WTC11 (cell line): Measurements from ENCODE around the gene CTCF. TPM values are rescaled to one million over a fixed set of nuclear protein-coding genes. Genes with fewer than 3 reads are reported as not detected.

Experiments
- ATAC-seq: fragments of 200-7000 bp; cut with Tn5 transposase; 2 replicates; pipeline ENCODE4 v1.10.0; 2021; ENCODE audit warnings: mild to moderate bottlenecking, moderate library complexity
- CTCF ChIA-PET: fragments of 300-600 bp; sonication (Branson Sonifier 250); formaldehyde crosslinking; loops from one replicate; lab custom pipeline; 2021; ENCODE audit warnings: antibody characterized with exemption; lab: Charles Lee
- POLR2A ChIA-PET: fragments of 350-600 bp; sonication (Branson Sonifier 250); formaldehyde crosslinking; loops from one replicate; lab custom pipeline; 2021; ENCODE audit warnings: antibody characterized with exemption; lab: Charles Lee
- DNase-seq: peaks from one replicate; pipeline ENCODE4 v3.0.0; 2021; ENCODE audit warnings: low spot score
- H3K27ac Mint-ChIP-seq: 2 replicates; pipeline ENCODE4 v1.8.0; 2021; ENCODE audit warnings: mixed read lengths
- H3K27me3 Mint-ChIP-seq: 2 replicates; pipeline ENCODE4 v1.8.0; 2021; ENCODE audit warnings: low read depth, mild to moderate bottlenecking, moderate library complexity, mixed read lengths
- H3K36me3 Mint-ChIP-seq: 2 replicates; pipeline ENCODE4 v1.8.0; 2021; ENCODE audit warnings: mixed read lengths
- H3K4me1 Mint-ChIP-seq: 2 replicates; pipeline ENCODE4 v1.8.0; 2022; ENCODE audit warnings: mixed read lengths
- H3K4me3 Mint-ChIP-seq: 2 replicates; pipeline ENCODE4 v1.8.0; 2021; ENCODE audit warnings: mild to moderate bottlenecking, moderate library complexity, mixed read lengths
- H3K9me3 Mint-ChIP-seq: 2 replicates; pipeline ENCODE4 v1.8.0; 2021; ENCODE audit warnings: mixed read lengths
- FOXJ3 ChIP-seq: sonication (generic); formaldehyde crosslinking; IDR thresholded peaks from 2 replicates; pipeline ENCODE4 v1.9.0; 2021; ENCODE audit warnings: missing genetic modification reagents, mild to moderate bottlenecking, borderline replicate concordance
- NFYB ChIP-seq: sonication (generic); formaldehyde crosslinking; conservative IDR thresholded peaks from 2 replicates; pipeline ENCODE4 v1.8.0; 2022; ENCODE audit warnings: low read depth, missing genetic modification reagents
- RELA ChIP-seq: sonication (generic); formaldehyde crosslinking; IDR thresholded peaks from 2 replicates; pipeline ENCODE4 v1.8.1; 2022; ENCODE audit warnings: missing genetic modification reagents, mild to moderate bottlenecking, borderline replicate concordance
- RORB ChIP-seq: fragments of 250-450 bp; sonication (Bioruptor Pico); IDR thresholded peaks from 2 replicates; pipeline ENCODE4 v1.9.0; 2021; ENCODE audit warnings: mild to moderate bottlenecking
- TEAD4 ChIP-seq: sonication (generic); formaldehyde crosslinking; IDR thresholded peaks from 2 replicates; pipeline ENCODE4 v1.8.0; 2022; ENCODE audit warnings: mild to moderate bottlenecking, missing genetic modification reagents
- total RNA-seq: library from RNA; stranded (reverse); gene quantifications from 3 replicates; pipeline ENCODE4 v1.2.3, GENCODE V29; 2021
- TF ChIP-seq, protein P1 (sequence below): sonication (generic); formaldehyde crosslinking; IDR thresholded peaks from 2 replicates; pipeline ENCODE4 v1.8.0; 2023; ENCODE audit warnings: mild to moderate bottlenecking, missing genetic modification reagents
- TF ChIP-seq, protein P2 (sequence below): sonication (generic); formaldehyde crosslinking; IDR thresholded peaks from 2 replicates; pipeline ENCODE4 v1.8.0; 2022; ENCODE audit warnings: mild to moderate bottlenecking, missing genetic modification reagents
- TF ChIP-seq, protein P3 (sequence below): sonication (generic); formaldehyde crosslinking; IDR thresholded peaks from 2 replicates; pipeline ENCODE4 v1.8.0; 2022; ENCODE audit warnings: mild to moderate bottlenecking, missing genetic modification reagents
- TF ChIP-seq, protein P4 (sequence below): fragments of 250-450 bp; sonication (Bioruptor Pico); conservative IDR thresholded peaks from 2 replicates; pipeline ENCODE4 v1.9.0; 2021; ENCODE audit warnings: mild to moderate bottlenecking
- TF ChIP-seq, protein P5 (sequence below): fragments of 200-600 bp; IDR thresholded peaks from 2 replicates; pipeline ENCODE4 v1.8.0; 2022; ENCODE audit warnings: antibody characterized with exemption

The CTCF gene
- total RNA-seq, 1 experiment from 2014 or later: 55.4 TPM

DNA sequence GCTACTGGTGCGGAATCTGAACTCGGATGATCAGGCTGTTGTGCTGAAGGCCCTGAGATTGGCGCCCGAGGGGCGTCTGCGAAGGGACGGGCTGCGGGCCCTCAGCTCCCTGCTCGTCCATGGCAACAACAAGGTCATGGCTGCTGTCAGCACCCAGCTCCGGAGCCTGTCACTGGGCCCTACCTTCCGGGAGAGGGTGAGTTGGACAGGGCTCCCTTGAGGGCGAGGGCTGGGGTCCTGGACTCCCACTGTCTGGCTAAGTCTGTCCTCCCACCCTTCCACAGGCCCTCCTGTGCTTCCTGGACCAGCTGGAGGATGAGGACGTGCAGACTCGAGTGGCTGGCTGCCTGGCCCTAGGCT lies 16.7 kb upstream of the CTCF start (continued):
- TF ChIP-seq, protein P1, sequence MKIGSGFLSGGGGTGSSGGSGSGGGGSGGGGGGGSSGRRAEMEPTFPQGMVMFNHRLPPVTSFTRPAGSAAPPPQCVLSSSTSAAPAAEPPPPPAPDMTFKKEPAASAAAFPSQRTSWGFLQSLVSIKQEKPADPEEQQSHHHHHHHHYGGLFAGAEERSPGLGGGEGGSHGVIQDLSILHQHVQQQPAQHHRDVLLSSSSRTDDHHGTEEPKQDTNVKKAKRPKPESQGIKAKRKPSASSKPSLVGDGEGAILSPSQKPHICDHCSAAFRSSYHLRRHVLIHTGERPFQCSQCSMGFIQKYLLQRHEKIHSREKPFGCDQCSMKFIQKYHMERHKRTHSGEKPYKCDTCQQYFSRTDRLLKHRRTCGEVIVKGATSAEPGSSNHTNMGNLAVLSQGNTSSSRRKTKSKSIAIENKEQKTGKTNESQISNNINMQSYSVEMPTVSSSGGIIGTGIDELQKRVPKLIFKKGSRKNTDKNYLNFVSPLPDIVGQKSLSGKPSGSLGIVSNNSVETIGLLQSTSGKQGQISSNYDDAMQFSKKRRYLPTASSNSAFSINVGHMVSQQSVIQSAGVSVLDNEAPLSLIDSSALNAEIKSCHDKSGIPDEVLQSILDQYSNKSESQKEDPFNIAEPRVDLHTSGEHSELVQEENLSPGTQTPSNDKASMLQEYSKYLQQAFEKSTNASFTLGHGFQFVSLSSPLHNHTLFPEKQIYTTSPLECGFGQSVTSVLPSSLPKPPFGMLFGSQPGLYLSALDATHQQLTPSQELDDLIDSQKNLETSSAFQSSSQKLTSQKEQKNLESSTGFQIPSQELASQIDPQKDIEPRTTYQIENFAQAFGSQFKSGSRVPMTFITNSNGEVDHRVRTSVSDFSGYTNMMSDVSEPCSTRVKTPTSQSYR (CRISPR knock-in tag): no peak
- no peak for TF ChIP-seq FOXJ3 (CRISPR knock-in tag)
- TF ChIP-seq, protein P2, sequence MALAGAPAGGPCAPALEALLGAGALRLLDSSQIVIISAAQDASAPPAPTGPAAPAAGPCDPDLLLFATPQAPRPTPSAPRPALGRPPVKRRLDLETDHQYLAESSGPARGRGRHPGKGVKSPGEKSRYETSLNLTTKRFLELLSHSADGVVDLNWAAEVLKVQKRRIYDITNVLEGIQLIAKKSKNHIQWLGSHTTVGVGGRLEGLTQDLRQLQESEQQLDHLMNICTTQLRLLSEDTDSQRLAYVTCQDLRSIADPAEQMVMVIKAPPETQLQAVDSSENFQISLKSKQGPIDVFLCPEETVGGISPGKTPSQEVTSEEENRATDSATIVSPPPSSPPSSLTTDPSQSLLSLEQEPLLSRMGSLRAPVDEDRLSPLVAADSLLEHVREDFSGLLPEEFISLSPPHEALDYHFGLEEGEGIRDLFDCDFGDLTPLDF (CRISPR knock-in tag): no peak
- TF ChIP-seq, all 79 proteins: peak for 0

DNA sequence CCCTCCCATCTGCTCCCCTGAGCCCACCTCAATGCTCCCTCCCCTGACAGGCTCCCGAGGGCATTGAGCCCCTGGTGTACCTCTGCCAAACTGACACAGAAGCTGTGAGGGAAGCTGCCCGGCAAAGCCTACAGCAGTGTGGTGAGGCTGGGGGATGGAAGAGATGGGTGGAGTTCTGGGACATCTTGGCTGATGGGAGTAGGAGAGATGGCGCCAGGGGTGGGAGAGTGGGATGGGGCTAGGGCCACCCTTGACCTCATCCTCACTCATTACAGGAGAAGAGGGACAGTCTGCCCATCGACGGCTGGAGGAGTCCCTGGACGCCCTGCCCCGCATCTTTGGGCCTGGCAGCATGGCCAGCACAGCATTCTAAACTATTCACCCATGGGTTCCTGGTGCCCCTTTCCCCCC lies 16.2 kb upstream of the CTCF start:
- Mint-ChIP-seq H3K9me3 (no peaks in the 10 kb centered on the region), H3K36me3 (no peaks in the 10 kb centered on the region), H3K4me1 (peaks cover 7% of the 10 kb centered on the region), H3K27me3 (peaks cover 20% of the 10 kb centered on the region), H3K4me3 (no peak overlapping the region), H3K27ac (no peak overlapping the region)
- DNase-seq (no peak), ATAC-seq (no peak)
- CTCF ChIA-PET: interaction anchor here (1.3 to 6.1 kb wide), 11 partner anchors 9 to 295 kb away, joined by 3 to 197 read pairs (median 17); partner anchors contain the start of genes ACD, C16orf86, CARMIL2 and CTCF
- TF ChIP-seq, protein P3, sequence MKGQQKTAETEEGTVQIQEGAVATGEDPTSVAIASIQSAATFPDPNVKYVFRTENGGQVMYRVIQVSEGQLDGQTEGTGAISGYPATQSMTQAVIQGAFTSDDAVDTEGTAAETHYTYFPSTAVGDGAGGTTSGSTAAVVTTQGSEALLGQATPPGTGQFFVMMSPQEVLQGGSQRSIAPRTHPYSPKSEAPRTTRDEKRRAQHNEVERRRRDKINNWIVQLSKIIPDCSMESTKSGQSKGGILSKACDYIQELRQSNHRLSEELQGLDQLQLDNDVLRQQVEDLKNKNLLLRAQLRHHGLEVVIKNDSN: no peak
- no peak for TF ChIP-seq RORB (CRISPR knock-in tag)
- TF ChIP-seq FOXJ3 (CRISPR knock-in tag): no peak
- no peak for TF ChIP-seq RELA (CRISPR knock-in tag)
- TF ChIP-seq, protein P1 (CRISPR knock-in tag): no peak
- no peak for TF ChIP-seq TEAD4 (CRISPR knock-in tag)
- POLR2A ChIA-PET: interaction anchor here (1.4 kb wide), 1 partner anchor 99 kb away, joined by 4 read pairs; the partner anchor contains the start of gene CARMIL2

DNA sequence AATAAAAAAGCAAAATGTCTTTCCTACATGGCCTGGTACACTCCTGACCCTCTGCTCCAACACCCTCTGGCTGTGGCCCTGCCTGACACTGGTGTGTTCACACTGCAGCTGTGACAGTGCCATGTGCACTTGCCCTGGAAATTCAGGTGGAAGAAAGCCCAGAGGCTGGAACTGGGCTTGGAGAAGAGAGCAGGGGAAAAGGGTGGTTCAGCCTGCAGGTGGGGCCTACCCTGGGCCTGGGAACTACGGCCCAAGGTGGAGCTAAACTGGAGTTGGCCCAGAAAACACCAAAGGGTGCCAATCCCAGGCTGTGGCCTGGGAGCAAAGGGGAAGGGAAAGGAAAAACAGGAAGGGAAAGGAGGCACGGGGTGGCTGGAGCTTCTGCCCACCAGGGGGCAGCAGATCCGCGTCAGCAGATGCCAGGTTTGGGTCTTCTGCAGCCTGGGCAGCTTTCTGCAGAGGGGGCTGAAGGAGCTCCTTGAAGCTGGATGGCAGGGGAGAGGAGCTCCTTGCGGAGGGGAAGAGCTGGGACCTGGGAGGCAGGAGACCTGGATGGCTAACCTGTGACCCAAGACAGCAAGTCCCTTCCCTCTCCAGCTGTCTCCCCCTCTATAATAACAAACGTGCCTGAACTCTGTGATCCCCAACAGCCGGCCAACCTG lies 15.4 kb upstream of the CTCF start:
- Mint-ChIP-seq H3K27ac (no peak overlapping the region), H3K9me3 (no peaks in the 10 kb centered on the region), H3K36me3 (no peaks in the 10 kb centered on the region), H3K4me3 (no peak overlapping the region), H3K4me1 (peaks cover 7% of the 10 kb centered on the region), H3K27me3 (peaks cover 12% of the 10 kb centered on the region)
- ChIA-PET CTCF (interaction anchor here (0.6 to 6.1 kb wide), 51 partner anchors 9 to 396 kb away, joined by 3 to 197 read pairs (median 5); partner anchors contain the start of genes ACD, ATP6V0D1, C16orf86 and CARMIL2), POLR2A (interaction anchor here (0.5 to 2.4 kb wide), 6 partner anchors 9 to 99 kb away, joined by 3 to 9 read pairs (median 4); partner anchors contain the start of genes ATP6V0D1, CARMIL2 and CTCF)
- ATAC-seq (peak; percentile 68), DNase-seq (peak; percentile 88)
- TF ChIP-seq, protein P4, sequence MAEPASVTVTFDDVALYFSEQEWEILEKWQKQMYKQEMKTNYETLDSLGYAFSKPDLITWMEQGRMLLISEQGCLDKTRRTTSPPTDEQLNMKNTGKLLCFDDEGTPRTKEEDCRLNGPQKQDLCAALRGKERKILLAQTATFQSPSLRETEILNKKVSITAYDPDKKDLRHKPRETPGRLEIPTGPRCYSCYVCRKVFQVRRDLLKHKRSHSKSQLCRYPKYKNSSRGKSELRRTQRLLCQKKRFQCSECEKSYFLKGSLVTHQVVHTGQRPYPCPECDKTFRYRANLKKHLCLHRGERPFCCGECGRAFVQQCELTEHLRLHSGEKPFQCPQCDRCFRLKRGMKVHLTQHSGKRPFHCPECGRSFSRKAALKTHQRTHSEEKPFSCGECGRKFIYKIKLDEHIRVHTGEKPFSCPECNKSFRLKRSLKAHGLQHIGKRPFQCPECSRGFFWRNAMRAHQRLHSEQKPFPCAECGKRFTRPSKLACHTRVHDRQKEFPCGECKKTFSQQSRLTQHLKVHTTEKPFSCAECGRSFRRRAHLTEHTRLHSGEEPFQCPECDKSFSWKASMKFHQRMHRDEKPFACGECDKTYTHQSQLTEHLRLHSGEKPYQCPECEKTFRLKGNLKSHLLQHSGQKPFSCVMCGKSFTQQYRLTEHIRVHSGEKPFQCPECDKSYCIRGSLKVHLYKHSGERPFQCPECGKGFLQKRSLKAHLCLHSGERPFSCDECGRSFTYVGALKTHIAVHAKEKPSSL (CRISPR knock-in tag): no peak
- TF ChIP-seq TEAD4 (CRISPR knock-in tag) (no peak), NFYB (no peak)
- TF ChIP-seq, protein P5, sequence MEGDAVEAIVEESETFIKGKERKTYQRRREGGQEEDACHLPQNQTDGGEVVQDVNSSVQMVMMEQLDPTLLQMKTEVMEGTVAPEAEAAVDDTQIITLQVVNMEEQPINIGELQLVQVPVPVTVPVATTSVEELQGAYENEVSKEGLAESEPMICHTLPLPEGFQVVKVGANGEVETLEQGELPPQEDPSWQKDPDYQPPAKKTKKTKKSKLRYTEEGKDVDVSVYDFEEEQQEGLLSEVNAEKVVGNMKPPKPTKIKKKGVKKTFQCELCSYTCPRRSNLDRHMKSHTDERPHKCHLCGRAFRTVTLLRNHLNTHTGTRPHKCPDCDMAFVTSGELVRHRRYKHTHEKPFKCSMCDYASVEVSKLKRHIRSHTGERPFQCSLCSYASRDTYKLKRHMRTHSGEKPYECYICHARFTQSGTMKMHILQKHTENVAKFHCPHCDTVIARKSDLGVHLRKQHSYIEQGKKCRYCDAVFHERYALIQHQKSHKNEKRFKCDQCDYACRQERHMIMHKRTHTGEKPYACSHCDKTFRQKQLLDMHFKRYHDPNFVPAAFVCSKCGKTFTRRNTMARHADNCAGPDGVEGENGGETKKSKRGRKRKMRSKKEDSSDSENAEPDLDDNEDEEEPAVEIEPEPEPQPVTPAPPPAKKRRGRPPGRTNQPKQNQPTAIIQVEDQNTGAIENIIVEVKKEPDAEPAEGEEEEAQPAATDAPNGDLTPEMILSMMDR: peak; percentile 93
